ENCODE data around the gene METTL13. TPM values are rescaled to one million over a fixed set of nuclear protein-coding genes. Genes with fewer than 3 reads are reported as not detected.

METTL13 gene
- total and polyA plus RNA-seq, 4 experiments from 2014 or later, result 27.7 to 36.7 (median 34.1) TPM

- Mint-ChIP-seq H3K4me3 (peak overlapping the region in 6 of 8 donors; percentile 39 to 62 (median 54)), H3K27ac (peak overlapping the region in 3 of 7 donors; percentile 37 to 61 (median 60)), H3K9me3 (no peaks in the 10 kb centered on the region), H3K27me3 (no peaks in the 10 kb centered on the region), H3K36me3 (no peaks in the 10 kb centered on the region), H3K4me1 (peaks cover 3 to 11% (median 9%) of the 10 kb centered on the region in 4 donors)
- Histone ChIP-seq H3K27me3 (ENCODE audit: insufficient read depth, low read length) (no peaks in the 10 kb centered on the region), H3K27ac (ENCODE audit: low read depth, low read length) (no peak overlapping the region), H3K4me1 (ENCODE audit: insufficient read depth, low read length) (no peaks in the 10 kb centered on the region), H3K9me3 (ENCODE audit: control insufficient read depth in 1 of 2, low read length in 2 of 2) (no peaks in the 10 kb centered on the region), H3K36me3 (ENCODE audit: insufficient read depth, low read length) (no peaks in the 10 kb centered on the region), H3K4me3 (ENCODE audit: low read length in 2 of 2) (no peak overlapping the region)
- ChIA-PET CTCF (ENCODE audit: partially characterized antibody) (interaction anchor here (8.3 kb wide), 1 partner anchor 177 kb away, joined by 162 read pairs; no protein-coding TSS in a partner anchor), POLR2A (ENCODE audit: partially characterized antibody) (interaction anchor here (1.0 kb wide), 1 partner anchor 24 kb away, joined by 3 read pairs; the partner anchor contains the start of gene METTL13)
- intact Hi-C loops (cut with micrococcal nuclease), result no loop called here
- DNase-seq, result no peak
Measured at GRCh38 chr1:171805395-171806115, 24.1 kb downstream of the METTL13 start.

- Mint-ChIP-seq H3K4me1 (peaks cover 2 to 11% (median 9%) of the 10 kb centered on the region in 4 donors), H3K4me3 (no peak overlapping the region), H3K36me3 (no peaks in the 10 kb centered on the region), H3K27ac (no peak overlapping the region), H3K27me3 (no peaks in the 10 kb centered on the region), H3K9me3 (no peaks in the 10 kb centered on the region)
- Histone ChIP-seq H3K36me3 (ENCODE audit: insufficient read depth, low read length) (no peaks in the 10 kb centered on the region), H3K4me3 (ENCODE audit: low read length in 2 of 2) (no peak overlapping the region), H3K27me3 (ENCODE audit: insufficient read depth, low read length) (no peaks in the 10 kb centered on the region), H3K9me3 (ENCODE audit: control insufficient read depth in 1 of 2, low read length in 2 of 2) (no peaks in the 10 kb centered on the region), H3K4me1 (ENCODE audit: insufficient read depth, low read length) (no peaks in the 10 kb centered on the region), H3K27ac (ENCODE audit: low read depth, low read length) (no peak overlapping the region)
- intact Hi-C loops (cut with micrococcal nuclease), result no loop called here
- DNase-seq, result no peak
- ChIA-PET CTCF (ENCODE audit: partially characterized antibody) (interaction anchor here (1.1 to 1.2 kb wide), 2 partner anchors 7 to 17 kb away, joined by 3 read pairs; no protein-coding TSS in a partner anchor), POLR2A (ENCODE audit: partially characterized antibody) (interaction anchor here (1.7 kb wide), 1 partner anchor 66 kb away, joined by 6 read pairs; the partner anchor contains the start of gene VAMP4)
Measured at GRCh38 chr1:171807556-171807955, 26.1 kb downstream of the METTL13 start.

GRCh38 chr1:171809834-171810233 is 28.4 kb downstream of the METTL13 start:
- Histone ChIP-seq H3K27ac (ENCODE audit: low read depth, low read length) (no peak overlapping the region), H3K9me3 (ENCODE audit: control insufficient read depth in 1 of 2, low read length in 2 of 2) (no peaks in the 10 kb centered on the region), H3K27me3 (ENCODE audit: insufficient read depth, low read length) (no peaks in the 10 kb centered on the region), H3K4me1 (ENCODE audit: insufficient read depth, low read length) (no peaks in the 10 kb centered on the region), H3K4me3 (ENCODE audit: low read length in 2 of 2) (no peak overlapping the region), H3K36me3 (ENCODE audit: insufficient read depth, low read length) (no peaks in the 10 kb centered on the region)
- ChIA-PET CTCF (ENCODE audit: partially characterized antibody) (interaction anchor here (2.0 kb wide), 1 partner anchor 9 kb away, joined by 9 read pairs; no protein-coding TSS in a partner anchor), POLR2A (ENCODE audit: partially characterized antibody) (no interaction called here)
- H3K4me1 Mint-ChIP-seq, result peaks cover 2 to 11% (median 9%) of the 10 kb centered on the region in 4 donors
- no peaks in the 10 kb centered on the region for H3K9me3 Mint-ChIP-seq
- H3K4me3 Mint-ChIP-seq, result no peak overlapping the region
- intact Hi-C loops (cut with micrococcal nuclease), result no loop called here
- no peak for DNase-seq
- H3K36me3 Mint-ChIP-seq, result peaks cover 0 to 4% of the 10 kb centered on the region in 2 donors
- no peak overlapping the region for H3K27ac Mint-ChIP-seq
- no peaks in the 10 kb centered on the region for H3K27me3 Mint-ChIP-seq

- CTCF ChIA-PET (ENCODE audit: partially characterized antibody), result interaction anchor here (0.6 to 1.8 kb wide), 3 partner anchors 9 to 11 kb away, joined by 3 to 10 read pairs (median 4); no protein-coding TSS in a partner anchor
- H3K27me3 ChIP-seq (ENCODE audit: insufficient read depth, low read length), result no peaks in the 10 kb centered on the region
- intact Hi-C loops (cut with micrococcal nuclease), result no loop called here
Measured at GRCh38 chr1:171811672-171812071, 30.2 kb downstream of the METTL13 start.

GRCh38 chr1:171814692-171815091 is 33.2 kb downstream of the METTL13 start:
- no peak for DNase-seq
- no peaks in the 10 kb centered on the region for H3K27me3 ChIP-seq (ENCODE audit: insufficient read depth, low read length)
- H3K27ac ChIP-seq (ENCODE audit: low read depth, low read length), result no peak overlapping the region
- Mint-ChIP-seq H3K36me3 (peaks cover 0 to 21% of the 10 kb centered on the region in 2 donors), H3K4me3 (no peak overlapping the region), H3K4me1 (no peaks in the 10 kb centered on the region), H3K9me3 (peaks cover 0 to 2% (median 0%) of the 10 kb centered on the region in 8 donors), H3K27me3 (no peaks in the 10 kb centered on the region), H3K27ac (no peak overlapping the region)
- H3K4me3 ChIP-seq (ENCODE audit: low read length in 2 of 2), result no peak overlapping the region
- H3K9me3 ChIP-seq (ENCODE audit: control insufficient read depth in 1 of 2, low read length in 2 of 2), result no peaks in the 10 kb centered on the region
- intact Hi-C loops (cut with micrococcal nuclease), result no loop called here
- no peaks in the 10 kb centered on the region for H3K4me1 ChIP-seq (ENCODE audit: insufficient read depth, low read length)
- H3K36me3 ChIP-seq (ENCODE audit: insufficient read depth, low read length), result no peaks in the 10 kb centered on the region
- ChIA-PET POLR2A (ENCODE audit: partially characterized antibody) (no interaction called here), CTCF (ENCODE audit: partially characterized antibody) (no interaction called here)

More at GRCh38 chr1:171811672-171812071, 30.2 kb downstream of the METTL13 start:
- no peaks in the 10 kb centered on the region for H3K4me1 ChIP-seq (ENCODE audit: insufficient read depth, low read length)
- H3K36me3 ChIP-seq (ENCODE audit: insufficient read depth, low read length), result no peaks in the 10 kb centered on the region
- Mint-ChIP-seq H3K9me3 (peaks cover 0 to 2% (median 0%) of the 10 kb centered on the region in 8 donors), H3K4me1 (peaks cover 0 to 2% (median 1%) of the 10 kb centered on the region in 4 donors), H3K4me3 (no peak overlapping the region), H3K27me3 (no peaks in the 10 kb centered on the region), H3K36me3 (peaks cover 0 to 8% of the 10 kb centered on the region in 2 donors), H3K27ac (no peak overlapping the region)
- no peak overlapping the region for H3K4me3 ChIP-seq (ENCODE audit: low read length in 2 of 2)
- no peaks in the 10 kb centered on the region for H3K9me3 ChIP-seq (ENCODE audit: control insufficient read depth in 1 of 2, low read length in 2 of 2)
- no peak for DNase-seq
- no peak overlapping the region for H3K27ac ChIP-seq (ENCODE audit: low read depth, low read length)
- POLR2A ChIA-PET (ENCODE audit: partially characterized antibody), result no interaction called here

- no peak overlapping the region for H3K4me3 ChIP-seq (ENCODE audit: low read length in 2 of 2)
- H3K4me1 ChIP-seq (ENCODE audit: insufficient read depth, low read length), result no peaks in the 10 kb centered on the region
- peaks cover 0 to 2% (median 0%) of the 10 kb centered on the region in 8 donors for H3K9me3 Mint-ChIP-seq
- H3K27me3 ChIP-seq (ENCODE audit: insufficient read depth, low read length), result no peaks in the 10 kb centered on the region
- no peaks in the 10 kb centered on the region for H3K4me1 Mint-ChIP-seq
- H3K36me3 ChIP-seq (ENCODE audit: insufficient read depth, low read length), result no peaks in the 10 kb centered on the region
- H3K27ac ChIP-seq (ENCODE audit: low read depth, low read length), result no peak overlapping the region
- DNase-seq, result no peak
- H3K36me3 Mint-ChIP-seq, result peaks cover 0 to 21% of the 10 kb centered on the region in 2 donors
- intact Hi-C loops (cut with micrococcal nuclease), result no loop called here
- H3K27ac Mint-ChIP-seq, result no peak overlapping the region
- no peaks in the 10 kb centered on the region for H3K27me3 Mint-ChIP-seq
- no peak overlapping the region for H3K4me3 Mint-ChIP-seq
- ChIA-PET POLR2A (ENCODE audit: partially characterized antibody) (no interaction called here), CTCF (ENCODE audit: partially characterized antibody) (interaction anchor here (1.6 kb wide), 2 partner anchors 13 to 15 kb away, joined by 3 to 4 read pairs; no protein-coding TSS in a partner anchor)
- H3K9me3 ChIP-seq (ENCODE audit: control insufficient read depth in 1 of 2, low read length in 2 of 2), result no peaks in the 10 kb centered on the region
Measured at GRCh38 chr1:171816300-171816901, 34.9 kb downstream of the METTL13 start.

All from CD4-positive, alpha-beta memory T cell (primary cell).